ENCODE data around the gene ACOT7.

ACOT7 gene

GRCh38 chr1:6338695-6339094 is 54.9 kb downstream of the ACOT7 start:
- no peak for DNase-seq

- DNase-seq = no peak
Measured at GRCh38 chr1:6336776-6337622, 56.6 kb downstream of the ACOT7 start.

- no peak for DNase-seq
Measured at GRCh38 chr1:6334261-6334993, 59.1 kb downstream of the ACOT7 start.

- DNase-seq = no peak
Measured at GRCh38 chr1:6332821-6333220, 60.7 kb downstream of the ACOT7 start.

GRCh38 chr1:6331543-6332273 is 61.9 kb downstream of the ACOT7 start:
- DNase-seq = no peak

- DNase-seq = no peak
Measured at GRCh38 chr1:6330410-6330911, 63.1 kb downstream of the ACOT7 start.

- DNase-seq = no peak
Measured at GRCh38 chr1:6329851-6330250, 63.7 kb downstream of the ACOT7 start.

- no peak for DNase-seq
Measured at GRCh38 chr1:6329396-6329795, 64.2 kb downstream of the ACOT7 start.

- no peak for DNase-seq
Measured at GRCh38 chr1:6328696-6329095, 64.9 kb downstream of the ACOT7 start.

- DNase-seq = no peak
Measured at GRCh38 chr1:6328091-6328490, 65.5 kb downstream of the ACOT7 start.

- DNase-seq = no peak
Measured at GRCh38 chr1:6325482-6325881, 68.1 kb downstream of the ACOT7 start.

GRCh38 chr1:6322161-6322560 is 71.4 kb downstream of the ACOT7 start:
- DNase-seq = no peak

- no peak for DNase-seq
Measured at GRCh38 chr1:6321205-6321604, 72.4 kb downstream of the ACOT7 start.

- DNase-seq = no peak
Measured at GRCh38 chr1:6317098-6317760, 76.3 kb downstream of the ACOT7 start.

- no peak for DNase-seq
Measured at GRCh38 chr1:6316240-6317097, 77.1 kb downstream of the ACOT7 start.

- no peak for DNase-seq
Measured at GRCh38 chr1:6314503-6314902, 79.1 kb downstream of the ACOT7 start.

GRCh38 chr1:6313393-6314200 is 80.0 kb downstream of the ACOT7 start:
- no peak for DNase-seq

- DNase-seq = no peak
Measured at GRCh38 chr1:6310116-6310848, 83.3 kb downstream of the ACOT7 start.

GRCh38 chr1:6309564-6309963 is 84.0 kb downstream of the ACOT7 start:
- no peak for DNase-seq

- DNase-seq = no peak
Measured at GRCh38 chr1:6308449-6308848, 85.1 kb downstream of the ACOT7 start.

Measured in islet precursor cell (in vitro differentiated cells).